HG02884 (cell line): ENCODE measurements around the gene RNF144B.
"Not testable (repeated sequence)": the region's sequence is repeated elsewhere in the genome, so short reads cannot be mapped to it uniquely, and the experiment has no call there.

ENCODE experiments used
- ATAC-seq: cut with Tn5 transposase; IDR thresholded peaks from one replicate; pipeline ENCODE4 v1.9.1; 2021; ENCODE audit warnings: mild to moderate bottlenecking, moderate library complexity; ENCODE audit not compliant: unreplicated experiment

The RNF144B gene

DNA sequence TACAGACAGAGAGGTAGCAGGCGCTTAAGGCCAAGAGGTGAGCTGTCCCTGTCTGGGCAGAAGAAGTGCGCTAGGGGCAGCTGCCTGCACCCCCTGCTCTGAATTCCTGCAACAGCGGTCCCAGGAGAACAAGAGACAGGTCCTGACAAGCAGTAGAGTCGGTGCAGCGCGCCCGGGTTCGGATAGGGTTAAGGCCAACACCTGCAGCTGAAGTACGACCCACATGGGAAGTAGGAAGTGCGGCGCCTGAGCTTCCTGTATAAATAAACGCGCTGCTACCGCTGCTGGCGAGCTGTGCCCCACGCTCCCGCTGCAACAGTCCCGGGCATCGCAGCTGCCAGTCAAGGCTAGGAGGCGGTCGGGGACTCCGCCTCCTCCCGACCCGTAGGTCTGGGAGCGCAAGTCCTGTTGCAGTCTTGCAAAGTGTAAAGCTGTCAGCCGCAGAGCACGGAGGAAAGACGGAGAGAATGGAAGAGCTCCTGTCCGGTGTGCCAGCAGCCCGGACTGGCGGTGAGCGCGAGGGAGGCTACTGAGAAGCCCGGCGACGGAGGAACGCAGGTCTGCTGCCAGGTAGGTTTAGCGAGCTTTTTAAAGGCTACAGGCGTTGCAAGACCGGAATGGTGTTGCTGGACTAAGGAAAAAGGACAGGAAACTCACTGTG is at the start of gene RNF144B:
TSS of gene RNF144B (plus strand) at position 290 of the 661 bp plus-strand sequence. CDS start 12,185 bp downstream, outside the sequence.
- peak; percentile 76 for ATAC-seq

DNA sequence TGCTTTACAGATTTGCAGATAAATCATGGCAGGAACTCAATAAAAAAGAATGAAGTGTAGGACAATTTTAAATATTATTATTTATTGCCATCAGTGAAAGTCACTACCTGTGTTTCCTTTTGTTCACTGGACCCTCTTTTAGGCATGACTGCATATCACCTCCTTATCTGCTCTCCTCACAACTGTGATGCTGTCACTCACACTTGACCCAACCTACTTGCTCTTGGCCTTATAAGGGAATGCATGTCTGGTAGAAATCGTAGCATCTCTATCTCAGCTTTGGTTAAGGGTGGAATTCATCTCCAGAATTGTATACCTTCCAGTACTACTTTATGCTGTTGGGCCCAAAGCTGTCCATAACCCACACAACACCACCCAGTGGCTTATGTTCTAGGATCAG is 47.6 kb upstream of the RNF144B start:
- no peak for ATAC-seq

DNA sequence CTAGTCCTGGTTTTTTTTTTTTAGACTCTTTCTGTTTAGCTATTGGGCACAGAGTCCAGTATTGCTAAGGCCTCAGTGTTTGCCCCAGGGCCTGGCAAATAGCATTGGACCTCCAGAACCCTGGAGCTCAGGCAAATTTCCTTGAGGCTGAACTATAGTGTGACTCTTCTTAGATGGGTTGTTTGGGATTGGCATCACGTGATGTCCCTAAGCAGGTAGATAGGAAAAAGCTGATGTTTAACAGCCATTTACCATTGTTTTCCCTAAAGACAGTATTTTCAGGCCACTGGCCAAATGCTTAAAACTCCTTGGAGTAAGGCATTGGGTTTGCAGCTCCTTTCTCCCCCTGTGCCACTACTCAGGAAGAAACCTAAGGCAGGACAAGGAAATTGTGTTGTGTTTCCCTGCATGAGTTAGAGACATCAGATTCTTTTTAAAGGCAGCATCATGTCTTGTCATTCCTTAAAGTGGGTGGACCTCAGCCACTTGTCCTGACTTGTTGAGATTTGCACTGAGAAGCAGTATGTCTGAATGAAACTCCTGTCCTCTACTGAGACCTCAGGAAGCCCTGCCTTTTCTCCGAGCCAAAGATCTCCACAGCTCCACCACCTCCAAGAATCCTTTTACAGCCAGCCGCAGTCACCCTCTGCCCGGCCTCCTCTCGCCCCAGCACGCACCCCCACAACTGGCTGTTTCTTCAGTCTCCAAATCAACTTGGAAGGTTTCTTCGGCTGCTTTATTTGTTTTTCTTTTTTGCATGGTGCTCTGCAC is 46.2 kb upstream of the RNF144B start:
- ATAC-seq, result no peak

DNA sequence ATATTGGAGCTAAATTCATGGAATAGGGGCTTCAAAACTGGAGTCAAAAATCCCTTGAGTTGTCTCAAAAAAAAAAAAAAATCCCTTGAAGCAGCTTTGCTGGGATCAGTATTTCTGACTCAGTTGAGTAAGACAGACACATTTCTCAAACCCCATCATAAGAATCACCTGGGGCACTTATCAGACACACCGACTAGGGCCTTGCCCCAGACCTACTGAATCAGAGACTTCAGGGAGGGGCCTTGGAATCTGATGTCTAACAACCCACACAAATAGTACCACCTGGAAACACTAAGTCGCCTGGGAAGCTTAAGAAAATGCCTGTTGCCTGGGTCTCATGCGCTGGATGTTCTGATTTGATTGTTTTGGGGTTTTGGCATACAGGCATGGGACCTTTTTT is 44.9 kb upstream of the RNF144B start:
- ATAC-seq, result no peak

DNA sequence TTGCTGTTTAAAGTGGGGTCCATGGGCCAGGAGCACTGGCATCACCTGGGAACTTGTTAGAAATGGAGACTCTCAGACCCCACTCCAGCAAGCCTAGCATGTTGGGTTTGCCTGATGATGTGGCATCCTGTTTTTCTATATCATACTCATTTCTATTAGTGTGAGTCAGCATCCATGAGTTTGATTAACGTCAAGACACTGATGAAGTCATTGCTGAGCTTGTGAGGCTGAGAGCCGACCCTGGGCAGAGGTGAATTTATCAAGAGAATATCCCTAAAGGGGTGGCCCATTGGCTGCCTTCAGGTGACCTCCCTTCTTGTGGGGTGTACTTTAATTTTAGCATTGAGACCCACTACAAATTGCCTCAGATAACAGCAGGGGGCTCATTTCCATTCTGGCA is 43.4 kb upstream of the RNF144B start:
- no peak for ATAC-seq

DNA sequence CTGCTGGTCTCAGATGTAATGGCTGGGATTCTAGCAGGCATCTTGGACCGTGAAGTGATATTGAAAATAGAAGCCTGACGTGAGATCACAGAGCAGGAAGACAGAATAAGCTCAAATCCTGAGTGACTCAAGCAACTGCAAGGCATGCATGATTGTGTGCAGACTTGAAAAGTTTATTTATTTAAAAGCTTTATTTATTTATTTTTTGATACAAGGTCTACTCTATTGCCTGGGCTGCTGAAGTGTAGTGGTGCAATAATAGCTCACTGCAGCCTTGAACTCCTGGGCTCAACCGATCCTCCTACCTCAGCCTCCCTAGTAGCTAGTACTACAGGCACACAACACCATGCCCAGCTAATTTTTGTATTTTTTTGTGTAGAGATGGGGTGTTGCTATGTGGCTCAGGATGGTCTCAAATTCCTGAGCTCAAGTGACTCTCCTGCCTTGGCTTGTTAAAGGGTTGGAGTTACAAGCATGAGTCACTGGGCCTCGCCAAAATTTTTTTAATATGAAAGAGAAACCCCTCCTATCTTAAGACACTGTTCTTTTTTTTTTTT is 40.1 kb upstream of the RNF144B start:
- no peak for ATAC-seq

DNA sequence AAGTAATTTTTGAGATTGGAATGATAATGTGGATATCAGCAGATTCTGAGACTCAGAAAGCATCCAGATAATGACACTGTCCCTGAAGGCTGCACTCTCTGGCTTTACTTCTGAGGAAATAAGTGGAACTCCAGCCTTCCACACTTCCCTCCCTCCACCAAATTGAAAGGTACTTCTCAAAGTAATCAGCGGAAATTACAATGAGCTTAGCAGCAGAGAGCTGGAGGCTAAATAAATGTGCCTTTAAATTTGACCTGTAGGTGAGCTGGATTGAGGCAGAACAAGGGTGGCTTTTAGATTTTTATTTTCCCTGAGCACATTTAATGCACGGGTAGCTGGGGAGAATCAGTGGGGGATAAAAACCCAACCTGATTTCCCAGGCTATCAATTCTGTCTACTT is 39.3 kb upstream of the RNF144B start:
- no peak for ATAC-seq

DNA sequence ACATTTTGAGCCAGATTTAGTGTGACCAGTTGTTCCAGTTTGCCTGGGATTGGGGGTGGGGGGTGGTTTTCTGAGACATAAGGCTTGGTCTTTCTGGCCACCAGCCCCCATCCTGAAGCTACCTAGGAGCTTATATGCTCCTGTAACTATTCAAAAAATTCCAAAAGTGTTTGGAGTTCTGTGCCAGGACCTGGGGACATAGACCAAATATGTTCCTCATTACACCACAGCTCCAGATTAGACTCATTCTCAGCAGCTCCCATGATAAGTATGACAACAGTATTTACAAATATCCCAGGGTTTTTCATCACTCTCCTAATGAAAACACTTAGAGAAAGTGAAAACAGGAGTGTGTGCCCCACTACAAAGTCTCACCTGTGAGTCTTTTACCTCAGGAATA is 37.8 kb upstream of the RNF144B start:
- no peak for ATAC-seq

DNA sequence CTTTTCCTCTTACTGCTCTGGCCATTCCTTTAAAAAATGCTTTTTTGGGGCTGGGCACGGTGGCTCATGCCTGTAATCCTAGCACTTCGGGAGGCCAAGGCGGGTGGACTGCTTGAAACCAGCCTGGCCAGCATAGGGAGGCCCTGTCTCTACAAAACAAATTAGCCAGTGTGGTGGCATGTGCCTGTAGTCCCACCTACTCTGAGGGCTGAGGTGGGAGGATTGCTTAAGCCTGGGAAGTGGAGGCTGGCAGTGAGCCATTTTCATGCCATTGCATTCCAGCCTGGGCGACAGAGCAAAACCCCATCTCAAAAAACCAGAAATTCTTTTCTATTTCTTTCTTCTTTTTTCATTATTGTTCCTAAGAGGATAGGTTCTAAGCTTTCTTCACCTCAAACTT is 36.9 kb upstream of the RNF144B start:
- no peak for ATAC-seq

DNA sequence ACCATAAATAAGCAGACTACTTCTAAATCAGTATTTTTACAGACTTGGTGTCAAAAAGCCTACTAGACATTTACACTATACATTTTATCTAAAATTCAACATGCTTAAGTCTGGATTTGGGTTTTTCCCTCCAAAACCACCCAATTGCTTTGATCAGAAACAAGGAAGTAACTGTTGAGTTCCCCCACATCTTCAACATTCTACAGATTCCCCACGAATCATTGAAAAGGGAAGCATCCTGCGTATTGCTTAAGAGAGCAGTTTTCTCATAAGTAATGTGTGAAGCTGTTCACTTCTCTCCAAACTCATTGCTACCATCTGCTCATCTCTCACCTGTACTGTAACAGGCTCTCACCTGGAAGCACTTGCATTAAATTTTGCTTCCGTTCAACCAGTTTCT is 36.4 kb upstream of the RNF144B start:
- ATAC-seq, result no peak

DNA sequence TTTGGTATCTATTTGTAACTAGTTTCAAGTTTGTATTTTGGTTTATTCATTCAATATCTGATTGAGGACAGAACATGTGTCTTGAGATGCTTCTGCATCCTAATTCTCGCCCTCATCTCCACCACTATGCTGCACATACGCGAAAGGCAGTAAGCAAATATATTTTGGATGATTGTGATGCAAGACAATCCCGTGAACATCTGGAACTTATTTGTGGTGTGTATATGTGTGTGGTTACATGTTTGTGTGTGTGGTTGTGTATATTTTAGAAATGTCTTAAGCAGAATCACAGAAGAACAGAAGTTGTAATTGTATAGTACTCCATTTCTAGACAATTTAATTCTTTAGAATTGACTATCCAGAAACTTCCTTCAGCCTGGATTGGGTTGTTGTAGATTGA is 35.1 kb upstream of the RNF144B start:
- no peak for ATAC-seq

DNA sequence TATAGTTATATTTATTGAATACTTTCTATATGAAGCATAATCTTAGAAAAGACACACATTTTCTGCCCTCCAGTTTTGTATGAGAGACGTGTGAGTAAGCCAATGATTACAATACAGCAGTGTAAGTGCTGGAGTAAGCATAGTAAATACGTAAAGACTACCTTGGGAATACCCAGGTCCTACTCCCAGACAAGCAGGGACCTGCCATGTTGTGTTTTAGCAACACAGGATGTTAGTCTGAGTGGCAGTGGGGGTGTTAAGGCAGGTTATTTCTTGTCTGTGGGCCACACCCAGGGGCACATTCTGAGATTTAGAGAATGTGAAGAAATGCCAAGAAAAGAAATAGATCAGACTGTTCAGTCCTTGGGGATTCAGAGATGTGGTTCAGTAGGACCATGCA is 34.3 kb upstream of the RNF144B start:
- ATAC-seq, result no peak

DNA sequence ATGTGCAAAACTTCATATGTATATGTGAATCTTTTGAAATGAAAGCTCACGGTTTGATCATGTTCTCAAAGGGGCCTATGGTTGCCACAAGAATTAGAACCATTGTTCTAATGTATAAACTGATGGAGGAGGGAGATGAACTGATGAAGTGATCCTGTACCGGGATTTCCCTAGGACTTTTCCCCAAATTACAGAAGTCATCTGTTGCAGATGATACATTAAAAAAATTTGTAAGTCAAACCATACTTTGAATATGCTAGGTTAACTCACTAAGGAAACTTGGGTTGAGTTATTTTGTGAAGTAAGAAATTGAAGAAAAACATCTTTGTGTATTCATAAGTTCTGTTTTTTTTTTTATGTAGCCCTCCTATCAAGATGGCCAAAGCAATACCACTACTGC is 33.9 kb upstream of the RNF144B start:
- no peak for ATAC-seq

DNA sequence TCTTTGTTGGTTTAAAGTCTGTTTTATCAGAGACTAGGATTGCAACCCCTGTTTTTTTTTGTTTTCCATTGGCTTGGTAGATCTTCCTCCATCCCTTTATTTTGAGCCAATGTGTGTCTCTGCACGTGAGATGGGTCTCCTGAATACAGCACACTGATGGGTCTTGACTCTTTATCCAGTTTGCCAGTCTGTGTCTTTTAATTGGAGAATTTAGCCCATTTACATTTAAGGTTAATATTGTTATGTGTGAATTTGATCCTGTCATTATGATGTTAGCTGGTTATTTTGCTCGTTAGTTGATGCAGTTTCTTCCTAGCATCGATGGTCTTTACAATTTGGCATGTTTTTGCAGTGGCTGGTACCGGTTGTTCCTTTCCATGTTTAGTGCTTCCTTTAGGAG is 29.6 kb upstream of the RNF144B start:
- ATAC-seq, result not testable (repeated sequence)

DNA sequence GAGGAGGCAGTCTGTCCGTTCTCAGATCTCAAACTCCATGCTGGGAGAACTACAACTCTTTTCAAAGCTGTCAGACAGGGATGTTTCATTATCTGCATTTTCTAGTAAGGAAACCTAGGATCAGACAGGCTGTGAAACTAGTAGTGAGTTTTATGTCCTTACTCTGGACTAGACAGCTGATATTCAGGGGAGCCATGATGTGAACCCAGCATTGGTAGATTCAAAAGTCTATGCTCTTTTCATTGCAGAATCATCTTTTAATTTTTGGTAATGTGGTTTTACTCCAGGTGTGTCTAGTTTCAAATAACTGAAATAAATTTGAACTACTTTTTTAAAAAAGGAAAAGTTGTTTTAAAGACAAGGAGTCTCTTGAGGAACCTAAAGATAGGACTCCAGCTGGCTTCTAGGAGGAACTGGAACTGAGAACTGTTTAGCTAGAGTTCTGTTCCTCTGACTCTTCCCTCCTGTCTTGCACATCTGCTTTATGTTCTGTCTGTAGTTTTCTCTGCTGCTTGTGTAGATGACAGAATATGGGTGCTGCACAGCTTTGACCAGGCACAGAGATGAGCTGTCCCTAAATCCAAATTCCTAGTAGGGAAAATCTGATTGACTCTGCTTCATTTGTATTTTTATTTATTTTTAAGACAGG is 27.8 kb upstream of the RNF144B start:
- peak; percentile 98 for ATAC-seq

DNA sequence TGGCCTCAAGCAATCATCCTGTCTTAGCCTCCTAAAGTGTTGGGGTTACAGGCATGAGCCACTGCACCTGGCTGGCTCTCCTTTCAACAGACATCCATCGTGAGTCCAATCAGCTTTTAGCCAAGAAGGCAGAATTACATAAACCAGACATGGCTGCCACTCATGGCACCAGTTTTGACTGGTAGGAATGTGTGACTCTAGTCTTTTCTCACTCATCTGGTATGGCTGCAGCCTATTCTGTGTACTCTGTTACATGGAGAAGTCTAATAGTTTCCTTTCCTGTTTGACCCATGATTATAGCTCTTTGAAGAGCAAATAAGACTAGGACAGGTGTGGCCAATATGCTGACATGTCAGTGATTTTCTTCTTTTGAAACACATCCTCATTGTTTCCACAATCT is 27.0 kb upstream of the RNF144B start:
- no peak for ATAC-seq

DNA sequence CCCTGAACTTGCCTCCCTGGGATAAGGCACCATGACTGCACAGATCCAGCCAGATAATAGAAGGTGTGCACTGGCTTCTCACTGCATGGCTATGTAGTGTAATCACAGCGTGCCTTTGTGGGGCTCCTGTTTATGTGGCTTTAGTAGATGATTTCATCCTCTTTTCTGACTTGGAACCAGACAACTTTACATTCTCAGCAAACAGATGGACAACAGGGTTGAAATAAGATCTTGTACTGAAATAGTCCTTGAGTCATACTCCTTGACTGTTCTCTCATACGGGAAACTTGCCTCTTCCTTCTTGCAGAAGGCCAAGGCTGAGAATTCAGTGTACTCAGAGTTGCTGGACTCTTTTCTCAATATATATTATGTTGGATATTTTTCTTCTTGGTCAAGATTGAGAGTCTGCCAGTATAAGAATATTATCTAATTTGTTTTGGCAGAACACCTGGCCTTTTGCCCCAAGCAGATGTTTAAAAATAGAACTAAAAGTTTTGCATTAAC is 25.0 kb upstream of the RNF144B start:
- no peak for ATAC-seq

DNA sequence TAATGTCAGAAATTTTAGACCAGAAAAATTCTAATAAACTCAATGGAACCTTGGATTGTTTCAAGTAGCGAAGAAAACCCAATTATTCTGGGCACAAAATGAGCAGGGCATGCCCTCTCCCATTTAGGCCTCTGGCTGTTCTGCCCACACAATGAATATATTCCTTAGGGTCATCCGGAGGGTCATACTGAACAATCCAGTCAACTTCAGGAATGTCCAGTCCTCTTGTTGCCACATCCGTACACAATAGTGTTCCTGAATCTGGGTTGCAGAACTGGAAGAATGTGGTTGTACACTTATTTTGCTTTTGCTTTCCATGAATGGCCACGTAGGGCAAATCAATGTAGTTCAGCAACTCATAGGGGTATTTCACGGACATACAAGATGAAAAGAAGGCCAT is 23.4 kb upstream of the RNF144B start:
- ATAC-seq, result no peak

DNA sequence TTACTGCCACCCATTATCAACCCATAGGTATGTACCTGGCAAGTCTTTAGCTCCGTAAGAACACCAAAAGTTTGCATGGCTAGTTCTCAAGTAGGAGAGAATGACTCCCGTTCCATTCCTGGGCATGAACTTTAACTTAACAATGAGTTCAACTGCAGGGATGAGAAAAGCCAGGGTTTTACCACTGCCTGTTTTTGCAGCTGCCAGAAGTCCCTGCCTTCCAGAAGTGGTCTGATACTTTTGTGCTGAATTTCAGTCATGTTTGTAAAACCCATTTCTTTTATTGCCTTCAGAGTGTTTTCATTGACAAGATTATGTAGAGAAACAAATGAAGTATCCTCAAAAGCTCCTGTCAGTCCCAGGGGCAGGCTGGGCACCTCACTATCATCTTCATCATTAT is 22.6 kb upstream of the RNF144B start:
- not testable (repeated sequence) for ATAC-seq

DNA sequence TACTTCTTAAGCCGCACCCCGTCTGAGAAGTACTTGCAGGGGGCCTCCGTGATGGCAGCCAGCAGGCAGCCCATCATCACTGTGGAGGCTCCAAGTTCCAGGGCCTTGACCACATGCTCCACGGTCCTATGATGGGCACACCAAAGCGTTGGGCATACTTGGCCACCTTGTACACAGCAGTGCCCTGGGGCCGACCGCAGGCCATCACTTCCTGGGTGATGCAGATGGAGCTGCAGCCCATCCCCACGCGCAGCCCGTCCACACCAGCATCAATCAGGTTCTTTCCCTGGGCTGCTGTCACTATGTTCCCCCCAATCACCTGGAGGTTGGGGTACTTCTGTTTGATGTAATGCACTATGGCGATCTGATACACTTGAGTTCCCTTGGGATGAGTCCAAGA is 19.8 kb upstream of the RNF144B start:
- no peak for ATAC-seq

DNA sequence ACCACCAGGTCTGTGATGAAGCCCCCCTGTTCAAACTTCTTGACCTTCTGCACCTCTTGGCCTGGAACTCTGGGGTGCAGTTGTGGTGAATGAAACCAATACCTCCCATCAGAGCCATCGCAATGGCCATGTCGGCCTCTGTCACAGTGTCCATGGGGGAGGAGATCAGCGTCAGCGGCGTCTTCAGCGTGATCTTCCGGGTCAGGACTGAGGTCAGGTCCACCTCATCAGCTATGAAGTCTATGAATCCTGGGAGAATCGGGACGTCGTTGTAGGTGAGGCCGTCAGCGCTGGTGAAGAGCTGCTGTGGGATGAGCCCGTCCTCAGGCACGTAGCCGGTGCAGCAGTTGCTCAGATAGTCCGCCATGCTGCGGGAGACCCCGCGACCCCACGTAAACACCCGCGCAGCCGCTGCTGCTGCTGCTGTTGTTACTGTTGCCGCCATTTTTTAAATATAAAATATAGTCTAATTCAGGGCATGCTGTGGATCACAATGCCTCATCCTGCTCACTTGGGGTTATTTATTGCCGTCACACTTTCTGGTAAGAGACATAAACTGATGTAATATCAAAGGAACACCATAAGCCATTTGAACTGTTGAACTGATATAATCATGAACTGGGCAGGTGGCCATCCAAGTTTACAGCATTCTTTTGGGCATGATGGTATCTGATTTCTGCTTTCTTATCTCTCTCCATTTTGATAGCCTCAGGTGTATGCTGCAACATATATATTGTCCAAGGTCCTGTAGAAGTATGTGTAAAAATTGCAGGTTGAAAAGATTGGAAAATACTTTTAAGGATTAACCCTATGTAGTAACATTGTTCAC is 18.7 kb upstream of the RNF144B start:
- no peak for ATAC-seq
